Mesenchymal stem cell (in vitro differentiated cells and primary cell): ENCODE data around the gene VRK3.
A peak's percentile ranks its signal among the peaks of the same experiment; 100 is the strongest.
"Not testable (repeated sequence)": the region's sequence is repeated elsewhere in the genome, so short reads cannot be mapped to it uniquely, and the experiment has no call there.

ENCODE experiments used
- DNase-seq: peaks from one replicate; pipeline ENCODE4 v3.0.0-alpha.2; 2013
- H2AFZ ChIP-seq: one replicate; pipeline ENCODE4 v1.6.1; 2013; ENCODE audit warnings: low read depth, mild to moderate bottlenecking, control low read depth, inconsistent platforms, low read length, moderate library complexity
- H2AK5ac ChIP-seq: 2 replicates; pipeline ENCODE4 v1.6.1; 2013; ENCODE audit warnings: low read length, moderate library complexity, mild to moderate bottlenecking, inconsistent platforms; ENCODE audit not compliant: severe bottlenecking
- H2BK120ac ChIP-seq: one replicate; pipeline ENCODE4 v1.6.1; 2013; ENCODE audit warnings: low read depth, mild to moderate bottlenecking, inconsistent platforms, low read length, moderate library complexity
- H2BK12ac ChIP-seq, 2 experiments: one replicate each; pipeline ENCODE4 v1.6.1; 2013; ENCODE audit warnings: inconsistent platforms in 2 of 2, low read length in 2 of 2, mild to moderate bottlenecking in 2 of 2, moderate library complexity in 2 of 2, control low read depth in 1 of 2
- H2BK15ac ChIP-seq: one replicate; pipeline ENCODE4 v1.6.1; 2013; ENCODE audit warnings: mild to moderate bottlenecking, low read depth, inconsistent platforms; ENCODE audit not compliant: poor library complexity, severe bottlenecking
- H2BK5ac ChIP-seq: 2 replicates; pipeline ENCODE4 v1.6.1; 2013; ENCODE audit warnings: low read depth, mild to moderate bottlenecking, low read length, control low read depth, inconsistent platforms; ENCODE audit not compliant: poor library complexity, severe bottlenecking
- H3K14ac ChIP-seq, 2 experiments: one replicate each; pipeline ENCODE4 v1.6.1; 2013; ENCODE audit warnings: inconsistent platforms in 2 of 2, low read length in 2 of 2, control low read depth in 1 of 2, mild to moderate bottlenecking in 1 of 2, moderate library complexity in 1 of 2
- H3K18ac ChIP-seq, 2 experiments: one replicate each; pipeline ENCODE4 v1.6.1; 2013; ENCODE audit warnings: inconsistent platforms in 2 of 2, low read length in 2 of 2, control low read depth in 1 of 2, low read depth in 1 of 2, mild to moderate bottlenecking in 1 of 2
- H3K23ac ChIP-seq, 2 experiments: one replicate each; pipeline ENCODE4 v1.6.1; 2013; ENCODE audit warnings: inconsistent platforms in 2 of 2, low read length in 2 of 2, mild to moderate bottlenecking in 2 of 2, moderate library complexity in 2 of 2, control low read depth in 1 of 2
- H3K27ac ChIP-seq: 2 replicates; pipeline ENCODE4 v1.5.1; 2013; ENCODE audit warnings: mild to moderate bottlenecking, moderate library complexity, low read length, control low read depth, inconsistent platforms; ENCODE audit not compliant: poor library complexity, severe bottlenecking
- H3K27me3 ChIP-seq, 2 experiments: 2 replicates each; pipeline versions ENCODE4 v1.6.1 to v1.7.0; 2013; ENCODE audit warnings: low read length in 2 of 2, mild to moderate bottlenecking in 2 of 2, moderate library complexity in 2 of 2, control low read depth in 1 of 2, inconsistent platforms in 1 of 2; ENCODE audit not compliant: control insufficient read depth in 1 of 2, insufficient read depth in 1 of 2
- H3K36me3 ChIP-seq, 2 experiments: 2 replicates each; pipeline versions ENCODE4 v1.6.1 to v1.7.0; 2013; ENCODE audit warnings: low read length in 2 of 2, control low read depth in 1 of 2, inconsistent platforms in 1 of 2, low read depth in 1 of 2, mild to moderate bottlenecking in 1 of 2; ENCODE audit not compliant: insufficient read depth in 2 of 2, control insufficient read depth in 1 of 2
- H3K4ac ChIP-seq, 2 experiments: one replicate each; pipeline ENCODE4 v1.6.1; 2013; ENCODE audit warnings: inconsistent platforms in 2 of 2, low read length in 2 of 2, mild to moderate bottlenecking in 2 of 2, moderate library complexity in 2 of 2, control low read depth in 1 of 2, low read depth in 1 of 2
- H3K4me1 ChIP-seq: 2 replicates; pipeline ENCODE4 v1.6.1; 2013; ENCODE audit warnings: low read depth, low read length, control low read depth; ENCODE audit not compliant: control insufficient read depth, insufficient read depth
- H3K4me2 ChIP-seq: 2 replicates; pipeline ENCODE4 v1.6.1; 2013; ENCODE audit warnings: low read length, mild to moderate bottlenecking, inconsistent platforms; ENCODE audit not compliant: poor library complexity, severe bottlenecking
- H3K4me3 ChIP-seq, 2 experiments: 2 replicates each; pipeline versions ENCODE4 v1.5.1 to v1.7.0; 2013; ENCODE audit warnings: low read length in 2 of 2, mild to moderate bottlenecking in 2 of 2, control low read depth in 1 of 2, low read depth in 1 of 2; ENCODE audit not compliant: insufficient read depth in 1 of 2
- H3K79me1 ChIP-seq: replicated peaks from 2 replicates; pipeline ENCODE4 v1.6.1; 2013; ENCODE audit warnings: mild to moderate bottlenecking, control low read depth, low read length, inconsistent platforms; ENCODE audit not compliant: poor library complexity, severe bottlenecking
- H3K9ac ChIP-seq: 2 replicates; pipeline ENCODE4 v1.7.0; 2013; ENCODE audit warnings: mild to moderate bottlenecking, low read length, moderate library complexity
- H3K9me3 ChIP-seq: 2 replicates; pipeline ENCODE4 v1.7.0; 2013; ENCODE audit warnings: mild to moderate bottlenecking, low read length; ENCODE audit not compliant: control insufficient read depth
- H4K8ac ChIP-seq: one replicate; pipeline ENCODE4 v1.6.1; 2013; ENCODE audit warnings: inconsistent platforms, mild to moderate bottlenecking, low read length, moderate library complexity
- H4K91ac ChIP-seq: one replicate; pipeline ENCODE4 v1.6.1; 2013; ENCODE audit warnings: mild to moderate bottlenecking, low read length, inconsistent platforms
- WGBS: methylation state at CpG from one replicate; pipeline ENCODE4 v1.1.7; 2013; ENCODE audit warnings: mixed read lengths; 5-methylcytosine and 5-hydroxymethylcytosine counted together

The VRK3 gene

DNA sequence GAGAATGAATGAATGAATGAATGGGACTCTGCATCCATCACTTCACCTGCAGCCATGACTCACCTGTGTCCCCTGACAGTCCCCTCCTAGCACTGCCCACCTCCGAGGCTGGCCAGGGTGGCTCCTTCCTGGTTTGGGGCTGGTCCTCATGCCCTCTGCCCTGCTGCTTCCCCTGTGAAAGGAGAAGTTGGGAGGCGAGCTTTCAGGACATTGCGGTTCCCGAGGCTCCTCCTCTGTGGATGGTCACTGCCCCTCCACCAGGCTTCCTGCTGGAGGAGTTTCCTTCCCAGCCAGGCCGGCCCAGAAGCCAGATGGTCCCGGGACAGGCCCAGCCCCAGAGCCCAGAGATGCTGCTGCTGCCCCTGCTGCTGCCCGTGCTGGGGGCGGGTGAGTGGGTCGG is 55.8 kb downstream of the VRK3 start:
- not testable (repeated sequence) for H2BK120ac ChIP-seq, H3K23ac ChIP-seq, H2BK15ac ChIP-seq, H3K4me1 ChIP-seq, H2BK5ac ChIP-seq, H3K18ac ChIP-seq, H2AK5ac ChIP-seq, H3K14ac ChIP-seq, H3K4ac ChIP-seq, H4K8ac ChIP-seq, H3K9ac ChIP-seq, H3K79me1 ChIP-seq, DNase-seq, H2BK12ac ChIP-seq, H3K9me3 ChIP-seq, H4K91ac ChIP-seq, H2AFZ ChIP-seq, H3K4me2 ChIP-seq, H3K36me3 ChIP-seq, H3K4me3 ChIP-seq, H3K27ac ChIP-seq
- 80% methylated on average over 1 of the region's 9 CpGs for WGBS
- peaks cover 12 to 50% of the 10 kb centered on the region in 2 experiments for H3K27me3 ChIP-seq

DNA sequence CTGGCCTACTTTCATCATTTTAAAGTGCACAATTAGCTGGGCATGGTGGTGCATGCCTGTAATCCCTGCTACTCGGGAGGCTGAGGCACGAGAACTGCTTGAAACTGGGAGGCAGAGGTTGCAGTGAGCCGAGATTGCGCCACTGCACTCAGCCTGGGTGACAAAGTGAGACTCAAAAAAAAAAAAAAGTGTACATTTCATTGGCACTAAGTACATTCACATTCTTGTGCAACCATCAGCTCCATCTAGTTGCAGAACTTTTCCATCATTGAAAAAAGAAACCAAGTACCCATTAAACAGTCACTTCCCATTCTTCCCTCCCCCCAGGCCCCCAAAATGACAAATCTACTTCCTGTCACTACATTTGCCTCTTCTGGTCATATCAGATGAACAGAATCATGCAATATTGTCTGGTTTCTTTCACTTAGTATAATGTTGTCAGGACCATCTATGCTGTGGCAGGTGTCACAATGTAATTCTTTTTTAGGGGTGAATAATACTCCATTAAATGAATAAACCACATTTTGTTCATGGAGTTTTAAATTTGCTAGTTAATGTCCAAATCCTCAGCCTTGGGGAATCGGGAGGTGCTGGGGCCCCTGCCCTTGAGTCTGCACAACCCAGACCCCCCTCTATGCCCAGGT is 56.8 kb downstream of the VRK3 start:
- no peak overlapping the region for H3K4me2 ChIP-seq
- no peak overlapping the region for H3K27ac ChIP-seq
- H2BK12ac ChIP-seq = no peak overlapping the region
- 92% methylated on average over 5 of the region's 5 CpGs for WGBS
- no peak overlapping the region for H2AFZ ChIP-seq
- H3K9me3 ChIP-seq = no peaks in the 10 kb centered on the region
- no peak overlapping the region for H3K18ac ChIP-seq
- H3K4me1 ChIP-seq = no peaks in the 10 kb centered on the region
- no peak overlapping the region for H2BK15ac ChIP-seq
- H3K14ac ChIP-seq = no peak overlapping the region
- no peak overlapping the region for H3K23ac ChIP-seq
- H3K36me3 ChIP-seq = no peaks in the 10 kb centered on the region
- no peak overlapping the region for H2AK5ac ChIP-seq
- peak; percentile 3 for DNase-seq
- no peak overlapping the region for H4K91ac ChIP-seq
- no peaks in the 10 kb centered on the region for H3K79me1 ChIP-seq
- H4K8ac ChIP-seq = no peak overlapping the region
- peak overlapping the region; percentile 57 for H2BK5ac ChIP-seq
- no peak overlapping the region for H3K9ac ChIP-seq
- H2BK120ac ChIP-seq = no peak overlapping the region
- H3K27me3 ChIP-seq = peaks cover 12 to 50% of the 10 kb centered on the region in 2 experiments
- H3K4ac ChIP-seq = no peak overlapping the region
- H3K4me3 ChIP-seq = no peak overlapping the region

DNA sequence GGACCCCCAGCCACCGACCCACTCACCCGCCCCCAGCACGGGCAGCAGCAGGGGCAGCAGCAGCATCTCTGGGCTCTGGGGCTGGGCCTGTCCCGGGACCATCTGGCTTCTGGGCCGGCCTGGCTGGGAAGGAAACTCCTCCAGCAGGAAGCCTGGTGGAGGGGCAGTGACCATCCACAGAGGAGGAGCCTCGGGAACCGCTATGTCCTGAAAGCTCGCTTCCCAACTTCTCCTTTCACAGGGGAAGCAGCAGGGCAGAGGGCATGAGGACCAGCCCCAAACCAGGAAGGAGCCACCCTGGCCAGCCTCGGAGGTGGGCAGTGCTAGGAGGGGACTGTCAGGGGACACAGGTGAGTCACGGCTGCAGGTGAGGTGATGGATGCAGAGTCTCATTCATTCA is 64.2 kb downstream of the VRK3 start, which contains the start of gene SIGLEC11:
SIGLEC11 (minus strand) TSS at position 193 of the 400 bp plus-strand sequence; CDS start at position 102, 91 bp downstream.
- WGBS = 98% methylated on average over 5 of the region's 10 CpGs

DNA sequence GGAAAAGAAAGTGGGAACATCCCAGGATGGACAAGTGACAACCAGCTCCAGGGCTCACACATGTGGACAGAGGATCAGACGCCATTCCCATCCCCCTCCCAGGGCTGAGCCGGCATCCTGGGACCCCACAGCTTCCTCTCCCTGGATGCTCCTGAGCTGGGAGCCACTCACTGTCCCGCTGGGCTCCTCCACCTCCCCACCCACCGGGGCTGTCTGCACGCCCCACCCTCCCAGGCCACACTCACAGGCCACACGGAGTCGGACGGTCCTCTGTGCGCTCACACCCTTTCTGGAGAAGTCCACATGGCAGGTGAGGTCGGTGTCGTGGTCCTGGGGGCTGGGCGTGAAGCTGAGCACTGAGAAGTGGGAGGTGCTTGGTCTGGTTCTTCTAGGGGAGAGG is 65.3 kb downstream of the VRK3 start:
- not testable (repeated sequence) for H2BK5ac ChIP-seq, H3K27ac ChIP-seq, H3K4me2 ChIP-seq, H2BK12ac ChIP-seq, H4K91ac ChIP-seq, H3K9ac ChIP-seq, H2AK5ac ChIP-seq, H3K23ac ChIP-seq, H3K9me3 ChIP-seq, H3K4me1 ChIP-seq, H3K14ac ChIP-seq, H3K4me3 ChIP-seq, H3K18ac ChIP-seq, H2BK15ac ChIP-seq, H2AFZ ChIP-seq, H4K8ac ChIP-seq, H2BK120ac ChIP-seq, DNase-seq, H3K4ac ChIP-seq, H3K36me3 ChIP-seq, H3K79me1 ChIP-seq
- WGBS = no CpG with 5 or more reads among the region's 12 CpGs
- peaks cover 0 to 42% of the 10 kb centered on the region in 2 experiments for H3K27me3 ChIP-seq

More for the DNA sequence above, 64.2 kb downstream of the VRK3 start, which contains the start of gene SIGLEC11:
- not testable (repeated sequence) for H3K9ac ChIP-seq, H3K36me3 ChIP-seq, H3K4ac ChIP-seq, H3K14ac ChIP-seq, H2AK5ac ChIP-seq, DNase-seq, H3K9me3 ChIP-seq, H2BK5ac ChIP-seq, H2BK120ac ChIP-seq, H4K91ac ChIP-seq, H2BK12ac ChIP-seq, H3K79me1 ChIP-seq, H3K23ac ChIP-seq, H3K4me2 ChIP-seq, H2AFZ ChIP-seq, H3K4me3 ChIP-seq, H4K8ac ChIP-seq, H3K27ac ChIP-seq, H2BK15ac ChIP-seq, H3K18ac ChIP-seq, H3K4me1 ChIP-seq
- peaks cover 0 to 40% of the 10 kb centered on the region in 2 experiments for H3K27me3 ChIP-seq
